H1 (cell line): ENCODE results near the gene SMARCA2. TPM values are rescaled to one million over a fixed set of nuclear protein-coding genes. Genes with fewer than 3 reads are reported as not detected.

Experiments used
- EZH2 ChIP-seq: fragments of 200-600 bp; sonication (generic); IDR thresholded peaks from 2 replicates; pipeline ENCODE4 v1.7.1; 2012; ENCODE audit warnings: low read depth, mild to moderate bottlenecking, moderate library complexity, low read length, inconsistent platforms; ENCODE audit not compliant: severe bottlenecking
- KDM1A ChIP-seq: fragments of 200-600, 300-600 bp; sonication (generic); IDR thresholded peaks from 2 replicates; pipeline ENCODE4 v1.7.1; 2016; ENCODE audit warnings: mild to moderate bottlenecking, low read length, borderline replicate concordance
- MAFK ChIP-seq: IDR thresholded peaks from 2 replicates; pipeline ENCODE4 v1.6.1; 2012; ENCODE audit warnings: low read depth, mild to moderate bottlenecking, improper control_type of control experiment, low read length
- RXRA ChIP-seq: IDR thresholded peaks from 2 replicates; pipeline ENCODE4 v1.6.1; 2011; ENCODE audit warnings: low read depth, mild to moderate bottlenecking, low read length, moderate library complexity; ENCODE audit not compliant: insufficient read depth
- TEAD4 ChIP-seq: IDR thresholded peaks from 2 replicates; pipeline ENCODE4 v1.6.1; 2012; ENCODE audit warnings: low read depth, low read length, inconsistent platforms, mixed read lengths
- polyA plus RNA-seq, 7 experiments: library from polyadenylated mRNA; depleted of rRNA in 3 of 7; stranded (reverse) in 5 of 7; unstranded in 2 of 7; fragments of >200 nt in 5 of 7; fragments of 200-250 nt in 2 of 7; gene quantifications; 1 replicate in 5 of 7; 2 replicates in 1 of 7; 4 replicates in 1 of 7; pipeline versions ENCODE4 v1.2.1 to v1.2.3, GENCODE V29; 2011 to 2013; ENCODE audit warnings: missing spikeins in 2 of 7, mixed read lengths in 2 of 7
- total RNA-seq: library from RNA; stranded (reverse); fragmentation: NEBNext Ultra II Directional; extraction: Animal tissue kit (Norgen Biotek cat#: 25700); gene quantifications from 2 replicates; pipeline ENCODE4 v1.2.1, GENCODE V29; 2021
- TF ChIP-seq, protein P1 (sequence below): IDR thresholded peaks from 2 replicates; pipeline ENCODE4 v1.6.1; 2012; ENCODE audit warnings: inconsistent platforms

SMARCA2 gene
- total and polyA plus RNA-seq, 2 of the 8 experiments (the other 6 are each of a cell fraction or from before 2014, with no cell fraction given), result 6.3 to 21.7 TPM

DNA sequence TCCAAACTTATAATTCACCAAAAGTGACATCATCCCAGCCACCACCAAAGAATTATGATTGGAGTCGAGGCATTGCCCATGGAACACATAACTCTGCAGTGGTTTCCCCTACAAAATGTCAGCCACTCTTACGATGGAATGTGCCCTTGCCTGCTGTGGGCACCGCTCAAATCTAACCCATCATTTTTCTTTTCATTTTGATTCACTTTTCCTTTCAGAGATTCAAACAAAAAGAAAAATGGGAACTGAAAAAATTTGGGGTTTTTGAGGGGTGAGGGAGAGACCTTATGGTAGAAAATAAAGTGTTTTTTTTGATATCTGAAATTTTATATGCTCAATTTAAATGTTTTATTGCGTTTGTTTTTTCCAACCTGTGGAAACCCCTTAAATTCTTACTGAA lies 28.1 kb downstream of the SMARCA2 start (continued):
- TF ChIP-seq, protein P1, sequence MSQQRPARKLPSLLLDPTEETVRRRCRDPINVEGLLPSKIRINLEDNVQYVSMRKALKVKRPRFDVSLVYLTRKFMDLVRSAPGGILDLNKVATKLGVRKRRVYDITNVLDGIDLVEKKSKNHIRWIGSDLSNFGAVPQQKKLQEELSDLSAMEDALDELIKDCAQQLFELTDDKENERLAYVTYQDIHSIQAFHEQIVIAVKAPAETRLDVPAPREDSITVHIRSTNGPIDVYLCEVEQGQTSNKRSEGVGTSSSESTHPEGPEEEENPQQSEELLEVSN, result no peak
- TF ChIP-seq RXRA (no peak), TEAD4 (no peak), KDM1A (no peak), MAFK (no peak), EZH2 (no peak)
